ENCODE data around the gene SLC35G1. TPM values are rescaled to one million over a fixed set of nuclear protein-coding genes. Genes with fewer than 3 reads are reported as not detected.

Gene SLC35G1
- total RNA-seq, 4 donors from 2014 or later = 21.1 to 69.7 (median 68.3) TPM; not detected in 1

DNA sequence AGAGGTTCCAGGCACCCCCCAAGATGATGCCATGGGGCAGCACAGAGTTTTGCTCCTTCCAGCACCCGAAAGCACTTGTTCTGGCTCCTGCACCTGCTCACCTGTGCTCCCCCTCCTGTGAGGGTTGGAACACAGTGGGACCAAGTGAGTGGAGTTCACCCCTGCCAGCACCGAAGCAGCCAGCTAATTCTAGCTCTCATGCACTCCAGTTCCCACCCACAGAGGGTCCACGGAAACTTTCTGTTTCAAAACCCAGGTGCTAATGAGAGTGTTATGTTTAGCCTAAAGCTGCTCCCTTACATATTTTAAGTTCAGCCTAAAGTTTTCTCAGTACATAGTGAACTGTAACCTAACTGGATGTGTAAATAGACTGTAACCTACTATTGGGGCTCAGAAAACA is 42.6 kb upstream of the SLC35G1 start:
- no peaks in the 10 kb centered on the region for H3K36me3 ChIP-seq
- H3K9me3 ChIP-seq = no peaks in the 10 kb centered on the region
- peaks cover 0 to 9% (median 0%) of the 10 kb centered on the region in 4 donors for H3K4me1 ChIP-seq
- TF ChIP-seq POLR2A (IDR thresholded peaks at IDR 0.05) = no peak
- TF ChIP-seq, protein P1, sequence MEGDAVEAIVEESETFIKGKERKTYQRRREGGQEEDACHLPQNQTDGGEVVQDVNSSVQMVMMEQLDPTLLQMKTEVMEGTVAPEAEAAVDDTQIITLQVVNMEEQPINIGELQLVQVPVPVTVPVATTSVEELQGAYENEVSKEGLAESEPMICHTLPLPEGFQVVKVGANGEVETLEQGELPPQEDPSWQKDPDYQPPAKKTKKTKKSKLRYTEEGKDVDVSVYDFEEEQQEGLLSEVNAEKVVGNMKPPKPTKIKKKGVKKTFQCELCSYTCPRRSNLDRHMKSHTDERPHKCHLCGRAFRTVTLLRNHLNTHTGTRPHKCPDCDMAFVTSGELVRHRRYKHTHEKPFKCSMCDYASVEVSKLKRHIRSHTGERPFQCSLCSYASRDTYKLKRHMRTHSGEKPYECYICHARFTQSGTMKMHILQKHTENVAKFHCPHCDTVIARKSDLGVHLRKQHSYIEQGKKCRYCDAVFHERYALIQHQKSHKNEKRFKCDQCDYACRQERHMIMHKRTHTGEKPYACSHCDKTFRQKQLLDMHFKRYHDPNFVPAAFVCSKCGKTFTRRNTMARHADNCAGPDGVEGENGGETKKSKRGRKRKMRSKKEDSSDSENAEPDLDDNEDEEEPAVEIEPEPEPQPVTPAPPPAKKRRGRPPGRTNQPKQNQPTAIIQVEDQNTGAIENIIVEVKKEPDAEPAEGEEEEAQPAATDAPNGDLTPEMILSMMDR (IDR thresholded peaks at IDR 0.05) = no peak
- H3K4me3 ChIP-seq = no peak overlapping the region
- H3K27me3 ChIP-seq = no peaks in the 10 kb centered on the region
- no peak overlapping the region for H3K27ac ChIP-seq
- no peak for DNase-seq

DNA sequence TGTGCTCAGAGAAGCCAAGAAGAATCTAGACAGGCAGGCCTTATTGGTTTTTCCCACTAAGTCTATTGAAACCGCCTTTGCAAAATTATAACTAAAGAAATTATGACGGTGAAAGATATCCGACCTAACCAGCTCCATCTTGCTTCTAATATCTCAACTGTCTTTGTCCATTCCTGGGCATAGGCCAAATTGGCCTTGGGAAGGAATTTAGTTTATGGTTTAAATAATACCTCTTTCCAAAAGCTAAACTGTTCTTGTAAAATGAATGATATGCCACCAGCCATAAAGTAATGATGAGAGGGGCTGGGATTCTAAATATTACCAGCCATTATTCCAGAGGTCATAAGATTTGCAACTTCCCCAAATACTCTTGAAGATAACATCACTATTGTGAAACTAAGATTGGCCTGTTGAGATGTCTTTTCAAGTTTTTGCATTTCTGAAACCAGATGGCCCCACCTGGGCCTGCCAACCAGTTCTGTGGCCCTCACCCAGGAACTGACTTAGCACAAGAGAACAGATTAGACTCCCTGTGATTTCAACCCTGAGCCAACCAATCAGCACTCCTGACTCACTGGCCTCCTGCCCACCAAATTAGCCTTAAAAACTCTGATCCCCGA is 41.2 kb upstream of the SLC35G1 start:
- no peaks in the 10 kb centered on the region for H3K9me3 ChIP-seq
- H3K27me3 ChIP-seq = no peaks in the 10 kb centered on the region
- no peak overlapping the region for H3K27ac ChIP-seq
- DNase-seq = no peak
- H3K36me3 ChIP-seq = no peaks in the 10 kb centered on the region
- no peak overlapping the region for H3K4me3 ChIP-seq
- TF ChIP-seq, protein P1 (IDR thresholded peaks at IDR 0.05) = no peak
- no peak for TF ChIP-seq POLR2A (IDR thresholded peaks at IDR 0.05)
- peaks cover 0 to 13% (median 0%) of the 10 kb centered on the region in 4 donors for H3K4me1 ChIP-seq

DNA sequence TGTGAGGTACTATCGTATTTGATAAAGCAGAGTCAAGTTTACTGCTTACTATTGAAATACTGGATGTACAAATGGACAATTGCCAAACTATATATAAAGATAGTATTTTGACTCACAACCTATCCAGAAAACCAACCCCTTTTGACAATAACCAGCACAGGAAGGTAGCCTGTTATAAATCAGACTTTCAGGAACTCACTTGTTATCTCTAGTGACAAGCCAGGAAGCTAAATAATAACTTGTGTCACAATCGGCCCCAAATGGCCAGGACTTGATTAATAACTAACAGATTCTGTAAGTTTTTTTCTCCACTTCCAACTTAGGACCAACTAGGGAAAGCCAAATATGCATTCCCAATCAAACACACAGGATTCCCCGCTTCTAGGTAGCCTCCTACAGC is 38.8 kb upstream of the SLC35G1 start:
- TF ChIP-seq POLR2A (IDR thresholded peaks at IDR 0.05) = no peak
- TF ChIP-seq, protein P1 (IDR thresholded peaks at IDR 0.05) = no peak
- Histone ChIP-seq H3K27ac (peak overlapping the region in 1 of 4 donors; percentile 36), H3K36me3 (no peaks in the 10 kb centered on the region), H3K4me1 (peaks cover 0 to 13% (median 0%) of the 10 kb centered on the region in 4 donors), H3K27me3 (no peaks in the 10 kb centered on the region), H3K4me3 (no peak overlapping the region), H3K9me3 (no peaks in the 10 kb centered on the region)
- DNase-seq = no peak

DNA sequence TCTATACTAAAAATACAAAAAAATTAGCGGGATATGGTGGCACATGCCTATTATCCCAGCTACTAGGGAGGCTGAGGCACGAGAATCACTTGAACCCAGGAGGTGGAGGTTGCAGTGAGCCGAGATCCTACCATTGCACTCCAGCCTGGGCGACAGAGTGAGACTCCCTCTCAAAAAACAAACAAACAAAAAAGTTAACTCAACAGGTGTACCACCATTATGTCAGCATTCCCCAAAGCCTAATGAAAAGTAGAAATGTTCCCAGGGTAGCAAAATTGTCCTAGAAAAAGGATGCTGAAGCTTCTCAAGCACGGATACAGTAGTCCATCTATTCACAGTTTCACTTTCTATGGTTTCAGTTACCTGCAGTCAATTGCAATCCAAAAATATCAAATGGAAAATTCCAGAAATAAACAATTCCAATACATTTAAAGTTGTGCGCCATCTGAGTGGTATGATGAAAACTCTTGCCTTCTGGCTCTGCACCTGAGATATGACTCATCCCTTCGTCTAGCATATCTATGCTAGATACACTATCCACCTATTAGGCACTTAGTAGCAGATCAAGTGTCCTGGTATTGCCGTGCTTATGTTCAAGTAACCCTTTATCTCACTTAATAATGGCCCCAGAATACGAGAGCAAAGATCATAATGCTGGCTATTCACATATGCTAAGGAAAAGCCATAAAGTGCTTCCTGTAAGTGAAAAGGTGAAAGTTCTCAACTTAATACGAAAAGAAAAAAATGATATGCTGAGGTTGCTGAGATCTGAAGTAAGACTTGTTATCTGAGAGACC is 37.2 kb upstream of the SLC35G1 start:
- Histone ChIP-seq H3K27ac (peak overlapping the region in 1 of 4 donors; percentile 45), H3K4me3 (no peak overlapping the region), H3K27me3 (no peaks in the 10 kb centered on the region), H3K4me1 (peaks cover 0 to 13% (median 0%) of the 10 kb centered on the region in 4 donors), H3K9me3 (no peaks in the 10 kb centered on the region), H3K36me3 (no peaks in the 10 kb centered on the region)
- no peak for DNase-seq
- TF ChIP-seq POLR2A (IDR thresholded peaks at IDR 0.05) = no peak

DNA sequence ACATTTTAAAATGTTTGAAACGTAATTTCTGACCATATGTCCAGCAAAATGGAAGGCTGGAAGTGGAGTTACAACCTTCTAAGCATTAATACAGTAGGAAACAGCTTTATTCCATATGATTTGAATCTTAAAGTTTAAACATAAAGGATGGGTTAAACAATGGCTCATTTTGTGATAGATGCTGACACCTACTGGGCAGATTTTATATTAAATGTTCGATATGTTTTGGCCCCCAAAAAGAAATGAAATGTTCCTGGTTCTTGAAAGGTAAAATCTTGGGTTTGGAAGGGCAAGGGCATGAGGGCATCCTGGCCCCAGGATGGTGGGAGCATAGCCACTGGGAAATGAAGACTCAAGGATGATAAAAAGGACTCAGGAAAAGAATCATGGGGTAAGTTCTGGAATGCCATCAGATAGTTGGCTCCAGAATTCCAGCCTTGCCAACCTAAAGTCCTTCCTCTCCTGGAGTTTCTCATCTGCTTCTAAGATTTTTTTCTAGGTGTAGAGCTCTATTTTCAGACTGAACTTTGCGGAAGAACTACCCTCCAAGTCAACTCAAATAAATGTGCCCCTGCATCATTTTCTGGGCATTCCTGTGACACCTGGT is 34.6 kb upstream of the SLC35G1 start:
- no peak for DNase-seq
- no peaks in the 10 kb centered on the region for H3K9me3 ChIP-seq
- peaks cover 0 to 13% (median 0%) of the 10 kb centered on the region in 4 donors for H3K4me1 ChIP-seq
- H3K36me3 ChIP-seq = no peaks in the 10 kb centered on the region
- H3K27ac ChIP-seq = no peak overlapping the region
- H3K27me3 ChIP-seq = no peaks in the 10 kb centered on the region
- TF ChIP-seq, protein P1 (IDR thresholded peaks at IDR 0.05) = peak in 5 of 6 experiments; percentile 11 to 70 (median 68)
- TF ChIP-seq POLR2A (IDR thresholded peaks at IDR 0.05) = no peak
- no peak overlapping the region for H3K4me3 ChIP-seq

DNA sequence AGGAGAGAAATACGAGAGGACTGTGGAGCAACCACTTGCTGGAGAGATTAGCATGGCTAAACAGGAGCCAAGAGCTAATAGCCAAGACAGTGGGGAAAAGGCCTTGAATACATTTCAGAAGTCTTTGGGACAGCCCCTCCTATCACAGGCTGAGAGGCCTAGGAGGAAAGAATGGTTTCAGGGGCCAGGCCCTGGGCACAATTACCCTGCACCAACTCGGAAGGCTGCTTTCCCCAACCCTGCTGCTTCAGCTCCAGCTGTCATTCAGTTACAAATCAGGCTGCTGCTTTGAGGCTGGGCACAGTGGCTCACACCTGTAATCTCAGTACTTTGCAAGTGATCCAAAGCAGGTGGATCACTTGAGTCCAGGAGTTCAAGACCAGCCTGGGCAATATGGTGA is 32.0 kb upstream of the SLC35G1 start:
- no peak overlapping the region for H3K27ac ChIP-seq
- no peaks in the 10 kb centered on the region for H3K27me3 ChIP-seq
- no peaks in the 10 kb centered on the region for H3K4me1 ChIP-seq
- H3K36me3 ChIP-seq = no peaks in the 10 kb centered on the region
- no peaks in the 10 kb centered on the region for H3K9me3 ChIP-seq
- no peak overlapping the region for H3K4me3 ChIP-seq
- no peak for DNase-seq
- no peak for TF ChIP-seq POLR2A (IDR thresholded peaks at IDR 0.05)
- TF ChIP-seq, protein P1 (IDR thresholded peaks at IDR 0.05) = no peak
